GM12878 (cell line): ENCODE measurements around the gene ANK3.

Source experiments
- CREB1 ChIP-seq: IDR thresholded peaks from 2 replicates; pipeline ENCODE4 v1.6.1; 2012; ENCODE audit warnings: low read depth, mild to moderate bottlenecking, inconsistent platforms
- EED ChIP-seq: sonication (generic); IDR thresholded peaks from 2 replicates; pipeline ENCODE4 v1.6.1; 2016; ENCODE audit warnings: antibody characterized with exemption, low read depth
- LARP7 ChIP-seq: fragments of 450-650 bp; IDR thresholded peaks from 2 replicates; pipeline ENCODE4 v1.6.1; 2017; ENCODE audit warnings: mild to moderate bottlenecking
- NBN ChIP-seq: fragments of 450-650 bp; IDR thresholded peaks from 2 replicates; pipeline ENCODE4 v1.6.1; 2016
- NFIC ChIP-seq: IDR thresholded peaks from 2 replicates; pipeline ENCODE4 v1.6.1; 2012; ENCODE audit warnings: low read depth, mild to moderate bottlenecking, inconsistent platforms, low read length, moderate library complexity
- POLR2A ChIP-seq: IDR thresholded peaks from 2 replicates; pipeline ENCODE4 v1.6.1; 2011; ENCODE audit warnings: low read depth, mild to moderate bottlenecking, low read length
- SP1 ChIP-seq: IDR thresholded peaks from one replicate; pipeline ENCODE4 v1.6.1; 2011; ENCODE audit warnings: low read depth, low read length
- TAF1 ChIP-seq: IDR thresholded peaks from 2 replicates; pipeline ENCODE4 v1.6.1; 2011; ENCODE audit warnings: mild to moderate bottlenecking, low read depth, low read length, borderline replicate concordance
- ZNF217 ChIP-seq: fragments of 450-650 bp; IDR thresholded peaks from 2 replicates; pipeline ENCODE4 v1.6.1; 2017; ENCODE audit warnings: antibody characterized with exemption, mild to moderate bottlenecking
- ZNF384 ChIP-seq: IDR thresholded peaks from 2 replicates; pipeline ENCODE4 v1.6.1; 2012; ENCODE audit warnings: low read depth, mild to moderate bottlenecking, low read length, improper control_type of control experiment, borderline replicate concordance
- TF ChIP-seq, protein P1 (sequence below), 3 experiments: IDR thresholded peaks in 2 of 3; conservative IDR thresholded peaks in 1 of 3; 2 replicates each; pipeline ENCODE4 v1.5.1; 2011; ENCODE audit warnings: low read depth in 3 of 3, low read length in 3 of 3, mild to moderate bottlenecking in 3 of 3, control low read depth in 2 of 3, moderate library complexity in 2 of 3, inconsistent platforms in 1 of 3, mixed read lengths in 1 of 3; ENCODE audit not compliant: control insufficient read depth in 2 of 3, insufficient read depth in 1 of 3; ENCODE audit errors: extremely low read depth in 1 of 3
- TF ChIP-seq, protein P2 (sequence below): fragments of 450-650 bp; formaldehyde crosslinking; IDR thresholded peaks from 2 replicates; pipeline ENCODE4 v1.4.0; 2020; ENCODE audit warnings: mild to moderate bottlenecking, moderate library complexity
- TF ChIP-seq, protein P3 (sequence below): IDR thresholded peaks from 2 replicates; pipeline ENCODE4 v1.6.1; 2012; ENCODE audit warnings: low read length, inconsistent platforms

DNA sequence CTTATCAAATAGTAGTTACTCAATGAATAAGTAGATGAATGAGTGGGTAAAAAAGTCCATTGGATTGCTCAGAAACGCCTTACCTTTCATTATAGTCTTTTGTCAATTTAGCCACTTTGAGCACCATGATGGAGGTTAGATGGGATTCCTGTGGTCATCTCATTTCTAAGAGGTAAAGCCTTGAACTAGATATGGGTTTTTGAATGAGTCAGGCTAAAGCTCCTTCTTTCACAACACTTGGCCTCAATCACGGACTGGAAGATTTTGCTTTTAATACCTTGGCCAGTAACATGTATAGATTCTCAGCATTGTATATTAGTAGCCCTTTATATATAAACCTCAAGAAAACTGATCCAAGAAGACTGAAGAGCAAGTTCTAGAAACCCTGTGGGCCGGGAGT is 383.6 kb downstream of the ANK3 start:
- TF ChIP-seq LARP7, result no peak
- TF ChIP-seq, protein P1, sequence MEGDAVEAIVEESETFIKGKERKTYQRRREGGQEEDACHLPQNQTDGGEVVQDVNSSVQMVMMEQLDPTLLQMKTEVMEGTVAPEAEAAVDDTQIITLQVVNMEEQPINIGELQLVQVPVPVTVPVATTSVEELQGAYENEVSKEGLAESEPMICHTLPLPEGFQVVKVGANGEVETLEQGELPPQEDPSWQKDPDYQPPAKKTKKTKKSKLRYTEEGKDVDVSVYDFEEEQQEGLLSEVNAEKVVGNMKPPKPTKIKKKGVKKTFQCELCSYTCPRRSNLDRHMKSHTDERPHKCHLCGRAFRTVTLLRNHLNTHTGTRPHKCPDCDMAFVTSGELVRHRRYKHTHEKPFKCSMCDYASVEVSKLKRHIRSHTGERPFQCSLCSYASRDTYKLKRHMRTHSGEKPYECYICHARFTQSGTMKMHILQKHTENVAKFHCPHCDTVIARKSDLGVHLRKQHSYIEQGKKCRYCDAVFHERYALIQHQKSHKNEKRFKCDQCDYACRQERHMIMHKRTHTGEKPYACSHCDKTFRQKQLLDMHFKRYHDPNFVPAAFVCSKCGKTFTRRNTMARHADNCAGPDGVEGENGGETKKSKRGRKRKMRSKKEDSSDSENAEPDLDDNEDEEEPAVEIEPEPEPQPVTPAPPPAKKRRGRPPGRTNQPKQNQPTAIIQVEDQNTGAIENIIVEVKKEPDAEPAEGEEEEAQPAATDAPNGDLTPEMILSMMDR (IDR thresholded peaks at IDR 0.05 in 2 of 3, conservative IDR thresholded peaks at IDR 0.05 in 1 of 3; ENCODE audit: control insufficient read depth in 2 of 3, extremely low read depth in 1 of 3, insufficient read depth in 1 of 3, low read depth in 3 of 3, low read length in 3 of 3), result no peak
- TF ChIP-seq, protein P2, sequence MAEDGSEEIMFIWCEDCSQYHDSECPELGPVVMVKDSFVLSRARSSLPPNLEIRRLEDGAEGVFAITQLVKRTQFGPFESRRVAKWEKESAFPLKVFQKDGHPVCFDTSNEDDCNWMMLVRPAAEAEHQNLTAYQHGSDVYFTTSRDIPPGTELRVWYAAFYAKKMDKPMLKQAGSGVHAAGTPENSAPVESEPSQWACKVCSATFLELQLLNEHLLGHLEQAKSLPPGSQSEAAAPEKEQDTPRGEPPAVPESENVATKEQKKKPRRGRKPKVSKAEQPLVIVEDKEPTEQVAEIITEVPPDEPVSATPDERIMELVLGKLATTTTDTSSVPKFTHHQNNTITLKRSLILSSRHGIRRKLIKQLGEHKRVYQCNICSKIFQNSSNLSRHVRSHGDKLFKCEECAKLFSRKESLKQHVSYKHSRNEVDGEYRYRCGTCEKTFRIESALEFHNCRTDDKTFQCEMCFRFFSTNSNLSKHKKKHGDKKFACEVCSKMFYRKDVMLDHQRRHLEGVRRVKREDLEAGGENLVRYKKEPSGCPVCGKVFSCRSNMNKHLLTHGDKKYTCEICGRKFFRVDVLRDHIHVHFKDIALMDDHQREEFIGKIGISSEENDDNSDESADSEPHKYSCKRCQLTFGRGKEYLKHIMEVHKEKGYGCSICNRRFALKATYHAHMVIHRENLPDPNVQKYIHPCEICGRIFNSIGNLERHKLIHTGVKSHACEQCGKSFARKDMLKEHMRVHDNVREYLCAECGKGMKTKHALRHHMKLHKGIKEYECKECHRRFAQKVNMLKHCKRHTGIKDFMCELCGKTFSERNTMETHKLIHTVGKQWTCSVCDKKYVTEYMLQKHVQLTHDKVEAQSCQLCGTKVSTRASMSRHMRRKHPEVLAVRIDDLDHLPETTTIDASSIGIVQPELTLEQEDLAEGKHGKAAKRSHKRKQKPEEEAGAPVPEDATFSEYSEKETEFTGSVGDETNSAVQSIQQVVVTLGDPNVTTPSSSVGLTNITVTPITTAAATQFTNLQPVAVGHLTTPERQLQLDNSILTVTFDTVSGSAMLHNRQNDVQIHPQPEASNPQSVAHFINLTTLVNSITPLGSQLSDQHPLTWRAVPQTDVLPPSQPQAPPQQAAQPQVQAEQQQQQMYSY (CRISPR knock-in tag), result no peak
- no peak for TF ChIP-seq EED
- no peak for TF ChIP-seq POLR2A
- no peak for TF ChIP-seq ZNF217
- TF ChIP-seq CREB1, result no peak
- TF ChIP-seq ZNF384, result no peak
- TF ChIP-seq TAF1, result no peak
- no peak for TF ChIP-seq NFIC
- TF ChIP-seq SP1, result no peak
- TF ChIP-seq NBN, result no peak
- TF ChIP-seq, protein P3, sequence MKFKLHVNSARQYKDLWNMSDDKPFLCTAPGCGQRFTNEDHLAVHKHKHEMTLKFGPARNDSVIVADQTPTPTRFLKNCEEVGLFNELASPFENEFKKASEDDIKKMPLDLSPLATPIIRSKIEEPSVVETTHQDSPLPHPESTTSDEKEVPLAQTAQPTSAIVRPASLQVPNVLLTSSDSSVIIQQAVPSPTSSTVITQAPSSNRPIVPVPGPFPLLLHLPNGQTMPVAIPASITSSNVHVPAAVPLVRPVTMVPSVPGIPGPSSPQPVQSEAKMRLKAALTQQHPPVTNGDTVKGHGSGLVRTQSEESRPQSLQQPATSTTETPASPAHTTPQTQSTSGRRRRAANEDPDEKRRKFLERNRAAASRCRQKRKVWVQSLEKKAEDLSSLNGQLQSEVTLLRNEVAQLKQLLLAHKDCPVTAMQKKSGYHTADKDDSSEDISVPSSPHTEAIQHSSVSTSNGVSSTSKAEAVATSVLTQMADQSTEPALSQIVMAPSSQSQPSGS, result no peak
